ENCODE data around the gene HPRT1. TPM values are rescaled to one million over a fixed set of nuclear protein-coding genes. Genes with fewer than 3 reads are reported as not detected.

HPRT1 gene
- total RNA-seq, 1 experiment from 2014 or later, result 20.6 TPM

DNA sequence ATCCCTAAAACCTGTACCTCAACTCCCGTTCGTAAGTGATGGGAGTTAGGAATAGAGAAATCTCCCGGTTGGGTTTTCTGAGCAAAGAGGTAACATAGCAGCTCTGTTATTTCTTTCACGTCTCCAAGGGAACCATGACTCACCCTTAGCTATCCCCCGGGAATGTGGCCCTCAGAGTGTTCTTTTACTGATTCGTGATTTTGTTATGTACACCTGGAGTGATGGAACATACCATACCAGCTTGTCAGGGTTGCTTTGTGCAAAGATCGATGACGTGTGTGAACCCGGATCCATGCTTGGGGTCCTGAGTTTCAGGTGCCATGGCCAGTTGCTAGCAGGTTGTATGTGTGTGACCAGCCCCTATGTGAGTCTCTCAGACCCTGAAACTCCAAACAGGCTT lies 52.6 kb downstream of the HPRT1 start:
- H3K36me3 ChIP-seq, result no peaks in the 10 kb centered on the region
- peak; percentile 9 to 22 for DNase-seq
- no peak overlapping the region for H3K27ac ChIP-seq
- H3K4me3 ChIP-seq, result no peak overlapping the region
- no peaks in the 10 kb centered on the region for H3K27me3 ChIP-seq
- H3K9me3 ChIP-seq (replicated peaks), result no peaks in the 10 kb centered on the region
- no peaks in the 10 kb centered on the region for H3K4me1 ChIP-seq

DNA sequence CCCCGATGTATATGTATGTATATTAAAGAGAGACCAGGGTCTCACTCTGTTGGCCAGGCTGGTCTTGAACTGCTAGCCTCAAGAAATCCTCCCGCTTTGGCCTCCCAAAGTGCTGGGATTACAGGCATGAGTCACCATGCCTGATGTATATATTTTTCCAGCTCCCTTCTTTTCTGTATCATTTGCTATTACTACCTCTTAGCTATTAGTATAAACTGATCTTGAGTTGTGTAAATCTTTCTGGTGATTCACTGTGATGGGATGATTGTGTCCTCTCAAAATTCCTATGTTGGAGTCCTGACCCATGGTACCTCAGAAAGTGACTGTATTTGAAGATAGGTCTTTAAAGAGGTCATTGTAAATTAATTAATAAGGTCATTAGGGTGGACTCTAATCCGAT lies 53.1 kb downstream of the HPRT1 start:
- H3K27me3 ChIP-seq, result no peaks in the 10 kb centered on the region
- no peak overlapping the region for H3K27ac ChIP-seq

DNA sequence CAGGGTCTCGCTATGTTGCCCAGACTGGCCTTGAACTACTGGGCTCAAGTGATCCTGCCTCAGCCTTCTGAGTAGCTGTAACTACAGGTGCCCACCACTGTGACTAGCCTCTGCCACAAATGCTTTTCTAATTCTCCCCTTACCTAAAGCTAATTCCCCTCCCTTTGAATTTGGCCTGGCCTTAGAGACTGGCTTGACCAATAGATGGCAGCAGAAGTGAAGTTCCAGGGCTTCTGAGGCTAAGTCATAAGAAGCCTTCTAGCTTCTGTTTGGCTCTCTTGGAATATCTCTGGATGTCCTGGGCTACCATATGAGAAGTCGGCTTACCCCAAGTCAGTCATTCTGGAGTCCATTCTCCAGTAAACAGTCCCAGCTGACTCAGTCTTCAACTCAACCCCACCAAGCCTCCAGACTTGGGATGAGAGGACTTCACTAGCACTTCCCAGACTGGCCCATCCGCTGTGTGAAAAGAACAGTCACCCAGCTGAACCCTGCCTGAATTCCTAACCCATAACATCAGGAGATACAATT lies 61.0 kb downstream of the HPRT1 start:
- no peak overlapping the region for H3K4me3 ChIP-seq
- no peaks in the 10 kb centered on the region for H3K27me3 ChIP-seq
- no peaks in the 10 kb centered on the region for H3K9me3 ChIP-seq (replicated peaks)
- H3K27ac ChIP-seq, result no peak overlapping the region
- peak; percentile 44 to 79 for DNase-seq
- H3K4me1 ChIP-seq, result no peaks in the 10 kb centered on the region
- H3K36me3 ChIP-seq, result no peaks in the 10 kb centered on the region

More for the DNA sequence above, 53.1 kb downstream of the HPRT1 start:
- H3K36me3 ChIP-seq, result no peaks in the 10 kb centered on the region
- H3K4me1 ChIP-seq, result no peaks in the 10 kb centered on the region
- no peak overlapping the region for H3K4me3 ChIP-seq
- H3K9me3 ChIP-seq (replicated peaks), result no peaks in the 10 kb centered on the region
- DNase-seq, result no peak

DNA sequence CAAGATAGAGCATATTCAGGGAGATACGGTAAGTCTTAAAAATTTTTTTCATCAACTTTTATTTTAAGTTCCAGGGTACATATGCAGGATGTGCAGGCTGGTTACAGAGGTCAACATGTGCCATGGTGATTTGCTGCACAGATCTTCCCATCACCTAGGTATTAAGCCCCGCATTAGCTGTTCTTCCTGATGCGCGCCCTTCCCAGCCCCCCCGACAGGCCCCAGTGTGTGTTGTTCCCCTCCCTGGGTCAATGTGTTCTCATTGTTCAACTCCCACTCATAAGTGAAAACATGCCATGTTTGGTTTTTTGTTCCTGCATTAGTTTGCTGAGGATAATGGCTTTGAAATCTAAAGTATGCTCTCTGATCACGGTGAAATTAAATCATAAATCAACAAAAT lies 64.2 kb downstream of the HPRT1 start:
- DNase-seq, result no peak
- Histone ChIP-seq H3K4me3 (no peak overlapping the region), H3K27me3 (no peaks in the 10 kb centered on the region), H3K4me1 (no peaks in the 10 kb centered on the region), H3K9me3 (replicated peaks) (no peaks in the 10 kb centered on the region), H3K36me3 (no peaks in the 10 kb centered on the region), H3K27ac (no peak overlapping the region)

DNA sequence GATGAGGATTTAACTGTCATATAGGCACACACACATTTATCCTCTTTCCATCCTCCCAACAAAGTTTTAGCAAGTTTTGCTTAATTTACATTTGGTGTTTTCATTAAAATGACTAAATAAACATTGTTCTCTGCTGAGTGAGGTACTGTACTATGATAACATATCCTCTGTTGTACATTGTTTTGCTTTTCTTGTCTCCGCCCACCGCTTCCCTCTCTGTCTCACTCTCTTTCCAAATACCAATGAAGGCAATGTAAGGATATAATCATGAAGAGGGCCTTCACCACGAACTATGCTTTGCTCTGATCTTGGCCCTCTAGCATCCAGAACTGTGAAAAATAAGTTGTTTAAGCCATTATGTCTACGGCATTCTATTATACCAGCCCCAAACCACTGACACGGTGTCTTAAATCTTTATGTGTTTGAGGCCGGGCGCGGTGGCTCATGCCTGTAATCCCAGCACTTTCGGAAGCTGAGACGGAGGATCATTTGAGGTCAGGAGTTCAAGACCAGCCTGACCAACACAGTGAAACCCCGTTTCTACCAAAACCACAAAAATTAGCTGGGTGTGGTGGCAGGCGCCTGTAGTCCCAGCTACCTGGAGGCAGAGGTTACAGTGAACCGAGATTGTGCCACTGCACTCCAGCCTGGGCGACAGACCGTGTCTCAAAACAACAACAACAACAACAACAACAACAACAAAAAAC lies 65.3 kb downstream of the HPRT1 start:
- Histone ChIP-seq H3K27ac (no peak overlapping the region), H3K27me3 (no peaks in the 10 kb centered on the region), H3K4me3 (no peak overlapping the region), H3K36me3 (no peaks in the 10 kb centered on the region), H3K4me1 (no peaks in the 10 kb centered on the region), H3K9me3 (replicated peaks) (no peaks in the 10 kb centered on the region)
- DNase-seq, result peak in 1 of 2 experiments; percentile 20

DNA sequence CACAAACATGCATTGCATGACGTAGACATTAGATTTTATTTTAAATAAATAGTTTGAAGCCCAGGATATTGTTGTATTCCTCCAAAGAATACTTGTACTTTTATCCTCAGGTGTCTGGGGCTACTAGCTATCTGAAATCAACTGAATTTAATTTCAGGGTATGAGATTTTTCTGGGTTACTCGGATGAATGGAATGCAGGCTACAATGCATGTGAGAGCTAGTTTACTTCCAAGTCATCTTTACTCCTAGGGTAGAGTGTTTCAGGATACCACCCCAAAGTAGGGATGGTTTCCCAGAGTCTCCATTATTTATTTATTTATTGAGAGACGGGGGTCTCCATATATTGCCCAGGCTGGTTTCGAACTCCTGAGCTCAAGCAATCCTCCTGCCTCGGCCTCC lies 66.4 kb downstream of the HPRT1 start:
- no peaks in the 10 kb centered on the region for H3K27me3 ChIP-seq
- H3K36me3 ChIP-seq, result no peaks in the 10 kb centered on the region
- no peaks in the 10 kb centered on the region for H3K9me3 ChIP-seq (replicated peaks)
- DNase-seq, result no peak
- H3K27ac ChIP-seq, result no peak overlapping the region
- no peak overlapping the region for H3K4me3 ChIP-seq
- H3K4me1 ChIP-seq, result no peaks in the 10 kb centered on the region

DNA sequence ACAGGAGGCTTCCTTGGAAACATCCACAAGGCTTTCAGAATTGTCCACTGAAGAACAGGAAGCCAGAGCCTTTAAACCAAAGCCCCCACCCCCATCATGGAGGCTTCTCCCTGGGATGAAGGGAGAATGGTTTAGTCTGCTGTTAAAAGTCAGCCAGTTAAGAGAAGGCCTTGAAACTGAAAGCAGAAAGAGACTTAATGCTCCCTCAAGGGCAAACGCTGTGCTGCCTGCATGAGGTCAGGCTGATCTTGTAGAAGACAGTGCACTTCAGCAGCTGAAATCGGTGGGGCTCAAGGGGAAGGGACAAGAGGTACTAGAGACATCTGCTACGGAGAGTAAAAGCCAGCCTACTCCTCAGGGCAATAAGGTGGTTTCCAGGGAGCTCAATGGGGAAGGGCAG lies 69.0 kb downstream of the HPRT1 start:
- no peak overlapping the region for H3K4me3 ChIP-seq
- H3K4me1 ChIP-seq, result no peaks in the 10 kb centered on the region
- no peak for DNase-seq
- no peaks in the 10 kb centered on the region for H3K9me3 ChIP-seq (replicated peaks)
- H3K27me3 ChIP-seq, result no peaks in the 10 kb centered on the region
- no peaks in the 10 kb centered on the region for H3K36me3 ChIP-seq
- H3K27ac ChIP-seq, result no peak overlapping the region

DNA sequence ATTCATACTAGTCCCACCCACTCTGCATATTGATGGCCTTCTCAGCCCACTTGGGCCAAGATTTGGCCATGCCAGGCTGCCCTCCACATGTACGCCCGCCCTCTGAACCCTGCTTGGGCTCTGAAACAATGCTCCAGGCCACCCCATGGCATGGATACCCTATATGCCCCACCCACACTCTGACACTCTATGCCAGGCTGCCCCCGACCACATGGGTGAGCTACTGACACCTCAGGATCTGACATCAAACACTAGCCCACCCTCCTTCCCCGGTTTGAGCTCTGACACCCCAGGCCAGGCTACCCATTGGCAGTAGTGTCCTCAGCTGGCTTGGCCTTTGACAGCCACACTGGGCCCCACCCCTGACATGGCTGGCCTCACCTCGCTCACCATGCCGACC lies 69.5 kb downstream of the HPRT1 start:
- Histone ChIP-seq H3K27ac (no peak overlapping the region), H3K36me3 (no peaks in the 10 kb centered on the region), H3K27me3 (no peaks in the 10 kb centered on the region), H3K4me1 (no peaks in the 10 kb centered on the region), H3K4me3 (no peak overlapping the region), H3K9me3 (replicated peaks) (no peaks in the 10 kb centered on the region)
- DNase-seq, result no peak

DNA sequence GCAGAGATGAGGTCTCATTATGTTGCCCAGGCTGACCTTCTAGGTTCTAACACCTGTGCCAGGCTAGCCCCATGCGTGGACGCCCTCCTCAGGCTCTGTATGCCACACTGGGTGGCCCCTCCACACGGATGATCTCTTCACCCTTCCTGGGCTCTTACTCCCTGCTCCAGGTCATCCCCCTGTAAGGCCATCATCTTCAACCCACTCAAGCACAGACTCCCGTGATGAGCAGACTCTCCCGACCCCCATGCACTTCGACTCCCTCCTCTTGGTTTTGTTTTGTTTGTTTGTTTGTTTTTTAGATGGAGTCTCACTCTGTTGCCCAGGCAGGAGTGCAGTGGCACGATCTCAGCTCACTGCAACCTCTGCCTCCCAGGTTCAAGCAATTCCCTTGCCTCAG lies 70.9 kb downstream of the HPRT1 start:
- H3K4me3 ChIP-seq, result no peak overlapping the region
- DNase-seq, result no peak
- no peaks in the 10 kb centered on the region for H3K36me3 ChIP-seq
- no peaks in the 10 kb centered on the region for H3K27me3 ChIP-seq
- H3K9me3 ChIP-seq (replicated peaks), result no peaks in the 10 kb centered on the region
- H3K4me1 ChIP-seq, result no peaks in the 10 kb centered on the region
- no peak overlapping the region for H3K27ac ChIP-seq

DNA sequence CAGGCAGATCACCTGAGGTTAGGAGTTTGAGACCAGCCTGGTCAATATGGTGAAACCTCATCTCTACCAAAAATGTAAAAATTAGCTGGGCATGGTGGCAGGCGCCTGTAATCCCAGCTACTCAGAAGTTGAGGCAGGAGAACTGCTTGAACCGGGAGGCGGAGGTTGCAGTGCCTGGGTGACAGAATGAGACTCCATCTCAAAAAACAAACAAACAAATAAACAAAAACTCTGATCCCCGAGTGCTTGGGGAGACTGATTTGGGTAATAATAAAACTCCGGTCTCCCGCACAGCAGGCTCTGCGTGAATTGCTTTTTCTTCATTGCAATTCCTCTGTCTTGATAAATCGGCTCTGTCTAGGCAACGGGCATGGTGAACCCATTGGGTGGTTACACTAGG lies 73.4 kb downstream of the HPRT1 start:
- H3K4me1 ChIP-seq, result peaks cover 14% of the 10 kb centered on the region
- H3K36me3 ChIP-seq, result no peaks in the 10 kb centered on the region
- no peaks in the 10 kb centered on the region for H3K9me3 ChIP-seq (replicated peaks)
- no peak for DNase-seq
- no peak overlapping the region for H3K4me3 ChIP-seq
- H3K27ac ChIP-seq, result no peak overlapping the region
- H3K27me3 ChIP-seq, result no peaks in the 10 kb centered on the region

DNA sequence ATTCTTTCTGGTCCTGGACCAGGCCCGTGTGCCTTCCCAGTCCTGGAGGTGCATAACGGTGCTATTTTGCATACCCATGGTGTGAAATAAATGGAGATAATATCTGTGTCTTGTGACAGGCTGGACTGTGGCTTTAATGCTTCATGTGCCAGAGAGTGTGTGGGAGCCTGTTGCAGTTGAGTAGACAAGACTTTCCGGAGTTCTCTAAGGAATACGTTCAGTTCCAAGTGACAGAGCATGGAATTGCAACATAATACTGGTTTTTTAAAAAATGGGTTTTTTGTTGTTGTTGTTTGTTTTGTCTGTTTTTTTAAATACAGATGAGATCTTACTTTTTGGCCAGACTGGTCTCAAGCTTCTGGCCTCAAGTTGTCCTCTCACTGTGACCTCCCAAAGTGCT lies 74.0 kb downstream of the HPRT1 start:
- DNase-seq, result no peak
- Histone ChIP-seq H3K27ac (no peak overlapping the region), H3K9me3 (replicated peaks) (no peaks in the 10 kb centered on the region), H3K36me3 (no peaks in the 10 kb centered on the region), H3K27me3 (no peaks in the 10 kb centered on the region), H3K4me1 (peaks cover 18% of the 10 kb centered on the region), H3K4me3 (no peak overlapping the region)

DNA sequence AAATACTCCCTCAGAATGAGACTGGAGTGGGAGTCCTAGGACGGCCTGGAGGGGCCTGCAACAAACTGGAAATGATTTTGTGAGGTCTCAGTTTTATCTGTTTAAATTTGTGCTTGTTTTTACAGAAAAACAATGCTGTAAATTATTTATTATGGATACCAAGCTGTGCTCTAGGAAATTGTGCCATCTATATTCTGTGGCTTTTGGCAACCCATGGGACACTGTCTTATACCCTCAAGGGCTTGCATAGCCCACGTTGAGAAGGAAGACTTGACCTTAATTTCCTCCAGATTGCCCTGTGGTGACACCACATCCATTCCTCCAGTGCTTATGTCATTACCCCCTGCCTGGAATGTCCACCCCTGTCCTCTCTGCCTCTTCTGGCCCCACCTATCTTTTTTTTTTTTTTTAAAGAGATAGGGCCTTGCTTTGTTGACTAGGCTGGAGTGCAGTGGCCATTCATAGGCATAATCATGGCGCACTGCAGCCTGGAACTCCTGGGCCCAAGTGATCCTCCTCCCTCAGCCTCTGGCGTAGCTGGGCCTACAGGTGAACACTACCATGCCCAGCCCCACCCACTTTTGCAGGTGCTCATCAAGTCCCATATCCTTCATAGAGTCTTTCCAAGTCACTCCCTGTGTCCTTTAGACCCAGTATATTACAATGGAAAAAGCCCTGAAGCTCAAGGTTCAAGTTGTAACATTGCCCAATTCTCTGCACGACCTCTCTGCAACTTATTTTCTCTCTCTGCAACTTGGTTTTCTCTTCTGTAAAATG lies 77.4 kb downstream of the HPRT1 start:
- Histone ChIP-seq H3K4me1 (peaks cover 23% of the 10 kb centered on the region), H3K27ac (peak overlapping the region; percentile 71), H3K36me3 (no peaks in the 10 kb centered on the region), H3K9me3 (replicated peaks) (no peaks in the 10 kb centered on the region), H3K4me3 (no peak overlapping the region), H3K27me3 (no peaks in the 10 kb centered on the region)
- peak; percentile 48 to 60 for DNase-seq

DNA sequence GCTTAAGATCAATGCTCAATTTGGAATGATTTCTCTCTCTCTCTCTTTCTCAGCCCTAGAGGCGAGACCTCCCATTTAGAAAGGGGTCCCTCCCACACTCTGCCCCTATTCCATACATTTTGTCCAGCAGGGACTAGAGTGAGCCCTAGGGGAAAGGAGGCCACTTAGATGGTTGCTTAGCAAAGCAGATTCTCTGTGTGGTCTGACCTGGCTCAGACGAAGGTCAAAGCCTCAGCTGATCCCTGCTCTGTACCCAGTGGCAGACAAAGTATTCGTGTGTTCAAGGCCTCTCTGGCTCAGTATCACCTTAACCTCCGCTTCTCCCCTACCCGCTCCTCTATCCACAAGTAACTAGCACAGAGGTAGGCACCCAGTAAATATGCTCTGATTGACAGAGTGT lies 78.4 kb downstream of the HPRT1 start:
- no peak overlapping the region for H3K27ac ChIP-seq
- H3K4me3 ChIP-seq, result no peak overlapping the region
- H3K27me3 ChIP-seq, result no peaks in the 10 kb centered on the region
- peak in 1 of 2 experiments; percentile 18 for DNase-seq
- H3K4me1 ChIP-seq, result peaks cover 29% of the 10 kb centered on the region
- H3K36me3 ChIP-seq, result no peaks in the 10 kb centered on the region
- H3K9me3 ChIP-seq (replicated peaks), result no peaks in the 10 kb centered on the region

DNA sequence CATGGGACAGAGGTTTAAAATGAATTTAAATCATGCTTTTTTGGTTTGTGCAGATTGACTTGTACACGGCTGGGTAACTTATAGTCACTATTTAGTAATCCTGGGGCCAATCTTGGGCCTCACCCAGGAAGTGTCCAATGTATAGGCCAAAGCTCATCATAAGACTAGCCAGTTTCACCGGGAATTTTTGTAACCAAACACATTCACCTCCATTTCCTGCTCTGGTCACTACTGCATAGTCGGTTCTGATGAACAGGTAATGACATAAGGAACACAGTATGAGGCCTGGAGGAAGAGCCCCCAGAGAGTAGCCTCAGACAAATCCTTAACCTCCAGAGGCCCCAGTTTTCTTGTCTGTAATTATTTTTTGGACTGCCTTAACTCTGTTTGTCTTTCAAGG lies 81.9 kb downstream of the HPRT1 start:
- Histone ChIP-seq H3K36me3 (peaks cover 22% of the 10 kb centered on the region), H3K4me3 (no peak overlapping the region), H3K9me3 (replicated peaks) (no peaks in the 10 kb centered on the region), H3K27ac (no peak overlapping the region), H3K4me1 (peaks cover 38% of the 10 kb centered on the region), H3K27me3 (no peaks in the 10 kb centered on the region)
- no peak for DNase-seq

DNA sequence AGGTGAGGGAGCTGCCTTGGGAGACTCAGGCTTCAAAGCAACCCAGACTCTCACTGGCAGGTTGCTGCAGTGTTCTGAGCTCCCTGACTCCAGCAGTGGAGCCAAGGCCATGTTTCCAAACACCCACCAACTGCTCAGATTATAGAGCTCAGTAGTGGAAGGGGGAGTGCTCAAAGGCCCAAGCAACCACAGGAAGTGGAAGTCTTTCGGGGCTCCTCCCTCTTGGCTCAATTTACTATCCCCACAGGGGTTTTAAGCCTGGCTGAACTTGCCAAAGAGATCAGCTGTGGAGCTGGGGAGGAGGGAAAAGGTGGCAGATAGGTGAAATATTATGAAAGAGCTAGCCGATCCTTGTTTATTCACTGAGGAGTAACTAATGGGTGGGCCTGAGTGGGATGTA lies 82.5 kb downstream of the HPRT1 start:
- H3K36me3 ChIP-seq, result peaks cover 28% of the 10 kb centered on the region
- H3K4me3 ChIP-seq, result no peak overlapping the region
- peaks cover 34% of the 10 kb centered on the region for H3K4me1 ChIP-seq
- no peaks in the 10 kb centered on the region for H3K9me3 ChIP-seq (replicated peaks)
- H3K27ac ChIP-seq, result no peak overlapping the region
- peak; percentile 75 to 87 for DNase-seq
- H3K27me3 ChIP-seq, result no peaks in the 10 kb centered on the region
